ENCODE measurements around the gene YIPF3. TPM values are rescaled to one million over a fixed set of nuclear protein-coding genes. Genes with fewer than 3 reads are reported as not detected.

YIPF3 gene
- total and polyA plus RNA-seq, 4 donors, result 81.3 to 119 (median 96.2) TPM

- Histone ChIP-seq H3K4me3 (no peak overlapping the region), H3K4me1 (ENCODE audit: control insufficient read depth in 5 of 5, insufficient read depth in 5 of 5, low read length in 5 of 5) (peaks cover 5 to 31% (median 12%) of the 10 kb centered on the region in 5 donors), H3K27ac (ENCODE audit: low read depth in 1 of 2, low read length in 1 of 2) (peak overlapping the region; percentile 46 to 81), H3K27me3 (ENCODE audit: control insufficient read depth in 3 of 3, insufficient read depth in 3 of 3, low read length in 2 of 3) (no peaks in the 10 kb centered on the region), H3K9me3 (ENCODE audit: control insufficient read depth in 4 of 4, insufficient read depth in 3 of 4, low read length in 3 of 4) (no peaks in the 10 kb centered on the region), H3K9ac (ENCODE audit: insufficient read depth in 1 of 2, low read length in 2 of 2) (peak overlapping the region in 1 of 2 donors; percentile 29), H3K36me3 (ENCODE audit: control insufficient read depth in 4 of 4, insufficient read depth in 4 of 4, low read length in 4 of 4) (peaks cover 0 to 1% (median under 1%) of the 10 kb centered on the region in 4 donors)
- WGBS, 2 donors, result 34 to 61% methylated on average over 10 of the region's 10 CpGs
- peak; percentile 48 to 67 (median 62) for DNase-seq
- ATAC-seq (ENCODE audit: insufficient read depth, low FRiP score), result peak; percentile 36
- no peak for TF ChIP-seq CTCF (IDR thresholded peaks at IDR 0.05; ENCODE audit: control extremely low read depth, extremely low read depth)
Measured at GRCh38 chr6:43491750-43492661, 24.7 kb downstream of the YIPF3 start.

GRCh38 chr6:43490523-43490939 is 26.2 kb downstream of the YIPF3 start:
- DNase-seq (no peak), ATAC-seq (ENCODE audit: insufficient read depth, low FRiP score) (no peak)
- H3K9ac ChIP-seq (ENCODE audit: insufficient read depth in 1 of 2, low read length in 2 of 2), result no peak overlapping the region
- WGBS, 2 donors, result 89 to 97% methylated on average over 6 of the region's 6 CpGs
- no peaks in the 10 kb centered on the region for H3K9me3 ChIP-seq (ENCODE audit: control insufficient read depth in 4 of 4, insufficient read depth in 3 of 4, low read length in 3 of 4)
- no peak overlapping the region for H3K27ac ChIP-seq (ENCODE audit: low read depth in 1 of 2, low read length in 1 of 2)
- no peak for TF ChIP-seq CTCF (IDR thresholded peaks at IDR 0.05; ENCODE audit: control extremely low read depth, extremely low read depth)
- peaks cover 0 to 6% (median 0%) of the 10 kb centered on the region in 4 donors for H3K36me3 ChIP-seq (ENCODE audit: control insufficient read depth in 4 of 4, insufficient read depth in 4 of 4, low read length in 4 of 4)
- no peak overlapping the region for H3K4me3 ChIP-seq
- peaks cover 5 to 22% (median 12%) of the 10 kb centered on the region in 5 donors for H3K4me1 ChIP-seq (ENCODE audit: control insufficient read depth in 5 of 5, insufficient read depth in 5 of 5, low read length in 5 of 5)
- no peaks in the 10 kb centered on the region for H3K27me3 ChIP-seq (ENCODE audit: control insufficient read depth in 3 of 3, insufficient read depth in 3 of 3, low read length in 2 of 3)

GRCh38 chr6:43489277-43490072 is 27.3 kb downstream of the YIPF3 start:
- Histone ChIP-seq H3K36me3 (ENCODE audit: control insufficient read depth in 4 of 4, insufficient read depth in 4 of 4, low read length in 4 of 4) (peaks cover 0 to 6% (median 0%) of the 10 kb centered on the region in 4 donors), H3K9ac (ENCODE audit: insufficient read depth in 1 of 2, low read length in 2 of 2) (no peak overlapping the region), H3K4me1 (ENCODE audit: control insufficient read depth in 5 of 5, insufficient read depth in 5 of 5, low read length in 5 of 5) (peaks cover 5 to 16% (median 12%) of the 10 kb centered on the region in 5 donors), H3K27ac (ENCODE audit: low read depth in 1 of 2, low read length in 1 of 2) (no peak overlapping the region), H3K9me3 (ENCODE audit: control insufficient read depth in 4 of 4, insufficient read depth in 3 of 4, low read length in 3 of 4) (no peaks in the 10 kb centered on the region), H3K27me3 (ENCODE audit: control insufficient read depth in 3 of 3, insufficient read depth in 3 of 3, low read length in 2 of 3) (no peaks in the 10 kb centered on the region), H3K4me3 (no peak overlapping the region)
- ATAC-seq (ENCODE audit: insufficient read depth, low FRiP score) (no peak), DNase-seq (no peak)
- WGBS, 2 donors, result 93 to 96% methylated on average over 12 of the region's 12 CpGs
- TF ChIP-seq CTCF (IDR thresholded peaks at IDR 0.05; ENCODE audit: control extremely low read depth, extremely low read depth), result no peak

Measured in lung (tissue), 12 donors.